GM12878 (cell line): ENCODE results near the gene ZNF93. TPM values are rescaled to one million over a fixed set of nuclear protein-coding genes. Genes with fewer than 3 reads are reported as not detected.

ENCODE experiments used
- CBFB ChIP-seq: IDR thresholded peaks from 2 replicates; pipeline ENCODE4 v1.6.1; 2016; ENCODE audit warnings: antibody characterized with exemption, low read depth
- CUX1 ChIP-seq: IDR thresholded peaks from 2 replicates; pipeline ENCODE4 v1.6.1; 2012; ENCODE audit warnings: improper control_type of control experiment, low read depth, low read length; ENCODE audit not compliant: insufficient replicate concordance
- EP300 ChIP-seq, 2 experiments: fragments of 150-350 bp in 1 of 2; IDR thresholded peaks; 2 replicates each; pipeline ENCODE4 v1.6.1; 2011 to 2012; ENCODE audit warnings: low read depth in 2 of 2, low read length in 2 of 2, borderline replicate concordance in 1 of 2, improper control_type of control experiment in 1 of 2, inconsistent platforms in 1 of 2; ENCODE audit not compliant: control insufficient read depth in 1 of 2
- FOS ChIP-seq: IDR thresholded peaks from 3 replicates; pipeline ENCODE4 v1.6.1; 2011; ENCODE audit warnings: borderline replicate concordance; ENCODE audit not compliant: insufficient read length; ENCODE audit errors: extremely low read depth
- NFYB ChIP-seq: IDR thresholded peaks from 2 replicates; pipeline ENCODE4 v1.6.1; 2011; ENCODE audit warnings: low read depth, mild to moderate bottlenecking, low read length, improper control_type of control experiment, moderate library complexity; ENCODE audit not compliant: insufficient read depth
- NR2F1 ChIP-seq: fragments of 450-650 bp; conservative IDR thresholded peaks from 2 replicates; pipeline ENCODE4 v1.6.1; 2017; ENCODE audit warnings: mild to moderate bottlenecking
- POLR2A ChIP-seq: IDR thresholded peaks from 2 replicates; pipeline ENCODE4 v1.6.1; 2011; ENCODE audit warnings: low read depth, mild to moderate bottlenecking, low read length
- REST ChIP-seq: IDR thresholded peaks from 2 replicates; pipeline ENCODE4 v1.6.1; 2012; ENCODE audit warnings: mild to moderate bottlenecking, low read depth, low read length
- SREBF2 ChIP-seq: IDR thresholded peaks from 2 replicates; pipeline ENCODE4 v1.6.1; 2012; ENCODE audit warnings: mild to moderate bottlenecking, low read length
- SRF ChIP-seq, 2 experiments: IDR thresholded peaks; 2 replicates each; pipeline ENCODE4 v1.6.1; 2011; ENCODE audit warnings: low read depth in 2 of 2, low read length in 2 of 2, mild to moderate bottlenecking in 1 of 2, moderate library complexity in 1 of 2
- ZBTB4 ChIP-seq: fragments of 450-650 bp; formaldehyde crosslinking; IDR thresholded peaks from 2 replicates; pipeline ENCODE4 v1.4.0; 2022; ENCODE audit warnings: mild to moderate bottlenecking, moderate library complexity
- polyA plus RNA-seq, 11 experiments: library from polyadenylated mRNA; depleted of rRNA in 4 of 11; unstranded in 6 of 11; stranded (reverse) in 5 of 11; fragments of >200 nt; fragmentation: Nextera tagmentation in 4 of 11; fragmentation: Illumina TruSeq in 1 of 11; extraction: Ambion mirVana in 4 of 11; extraction: Trizol in 1 of 11; gene quantifications; 1 replicate in 1 of 11; 2 replicates in 10 of 11; pipeline versions ENCODE4 v1.2.1 to v1.2.3, GENCODE V29; 2011 to 2016; ENCODE audit warnings: inconsistent platforms in 2 of 11, missing spikeins in 2 of 11, low read depth in 1 of 11
- total RNA-seq, 4 experiments: library from RNA; depleted of rRNA in 3 of 4; stranded (reverse); fragments of >200 nt in 3 of 4; fragmentation: Illumina TruSeq in 1 of 4; extraction: Trizol in 1 of 4; gene quantifications; 2 replicates each; pipeline versions ENCODE4 v1.2.1 to v1.2.3, GENCODE V29; 2013 to 2021
- TF ChIP-seq, protein P1 (sequence below): fragments of 450-650 bp; IDR thresholded peaks from 2 replicates; pipeline ENCODE4 v1.6.1; 2018; ENCODE audit warnings: borderline replicate concordance, mild to moderate bottlenecking; ENCODE audit not compliant: partially characterized antibody

Gene ZNF93
- total and polyA plus RNA-seq, 10 of the 15 experiments (the other 5 are each of a cell fraction or from before 2014, with no cell fraction given), result 0.70 to 7.9 (median 1.9) TPM

DNA sequence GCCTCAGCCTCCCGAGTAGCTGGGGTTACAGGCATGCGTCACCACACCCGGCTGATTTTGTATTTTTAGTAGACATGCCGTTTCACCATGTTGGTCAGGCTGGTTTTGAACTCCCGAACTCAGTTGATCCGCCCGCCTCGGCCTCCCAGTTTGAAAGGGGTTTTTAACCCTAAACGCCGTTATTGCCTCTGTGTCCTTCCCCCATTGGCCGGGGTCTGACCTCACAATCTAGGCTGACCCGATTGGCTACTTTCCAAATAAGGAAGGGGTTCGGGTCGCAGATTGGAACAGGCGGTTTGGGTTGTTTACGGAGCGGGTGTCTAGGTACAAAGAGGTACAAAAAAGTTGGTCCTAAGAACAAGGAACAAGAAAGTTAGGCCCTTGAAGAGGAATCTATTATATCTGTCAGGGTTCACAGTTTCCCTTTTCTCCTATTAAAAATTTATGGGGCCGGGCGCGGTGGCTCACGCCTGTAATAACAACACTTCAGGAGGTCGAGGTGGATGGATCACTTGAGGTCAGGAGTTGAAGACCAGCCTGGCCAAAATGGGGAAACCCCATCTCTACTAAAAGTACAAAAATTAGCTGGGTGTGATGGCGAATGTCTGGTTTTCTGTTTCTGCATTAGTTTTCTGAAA, 34.0 kb upstream of the ZNF93 start (continued):
- TF ChIP-seq FOS, result no peak
- TF ChIP-seq ZBTB4, result no peak
- TF ChIP-seq CUX1, result no peak
- no peak for TF ChIP-seq CBFB
- TF ChIP-seq, protein P1, sequence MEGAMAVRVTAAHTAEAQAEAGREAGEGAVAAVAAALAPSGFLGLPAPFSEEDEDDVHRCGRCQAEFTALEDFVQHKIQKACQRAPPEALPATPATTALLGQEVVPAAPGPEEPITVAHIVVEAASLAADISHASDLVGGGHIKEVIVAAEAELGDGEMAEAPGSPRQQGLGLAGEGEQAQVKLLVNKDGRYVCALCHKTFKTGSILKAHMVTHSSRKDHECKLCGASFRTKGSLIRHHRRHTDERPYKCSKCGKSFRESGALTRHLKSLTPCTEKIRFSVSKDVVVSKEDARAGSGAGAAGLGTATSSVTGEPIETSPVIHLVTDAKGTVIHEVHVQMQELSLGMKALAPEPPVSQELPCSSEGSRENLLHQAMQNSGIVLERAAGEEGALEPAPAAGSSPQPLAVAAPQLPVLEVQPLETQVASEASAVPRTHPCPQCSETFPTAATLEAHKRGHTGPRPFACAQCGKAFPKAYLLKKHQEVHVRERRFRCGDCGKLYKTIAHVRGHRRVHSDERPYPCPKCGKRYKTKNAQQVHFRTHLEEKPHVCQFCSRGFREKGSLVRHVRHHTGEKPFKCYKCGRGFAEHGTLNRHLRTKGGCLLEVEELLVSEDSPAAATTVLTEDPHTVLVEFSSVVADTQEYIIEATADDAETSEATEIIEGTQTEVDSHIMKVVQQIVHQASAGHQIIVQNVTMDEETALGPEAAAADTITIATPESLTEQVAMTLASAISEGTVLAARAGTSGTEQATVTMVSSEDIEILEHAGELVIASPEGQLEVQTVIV, result no peak
- peak; percentile 49; the same call in 1 of the 2 replicates for TF ChIP-seq NR2F1
- TF ChIP-seq SREBF2, result no peak
- no peak for TF ChIP-seq REST
- no peak for TF ChIP-seq POLR2A
- 0 out of 4 replicates have a peak, but pooled peaks of 1 of the 2 experiments have one; percentile 38 for TF ChIP-seq SRF (IDR thresholded peaks at IDR 0.05; ENCODE audit: low read depth in 2 of 2, low read length in 2 of 2)
- TF ChIP-seq EP300 (IDR thresholded peaks at IDR 0.05; ENCODE audit: borderline replicate concordance in 1 of 2, control insufficient read depth in 1 of 2, low read depth in 2 of 2, low read length in 2 of 2), result no peak
- peak; percentile 43; the same call in 1 of the 2 replicates for TF ChIP-seq NFYB
